Heart left ventricle (tissue), 16 donors: ENCODE results near the gene ATP6V0C. TPM values are rescaled to one million over a fixed set of nuclear protein-coding genes. Genes with fewer than 3 reads are reported as not detected.

Experiments
- ATAC-seq, 4 donors: fragments of 200-7000 bp; cut with Tn5 transposase; one replicate each; pipeline ENCODE4 v1.9.1; 2020 to 2022; ENCODE audit warnings: moderate library complexity in 4 of 4, mild to moderate bottlenecking in 3 of 4, moderate number of reproducible peaks in 1 of 4
- DNase-seq, 5 donors: peaks; one replicate each; pipeline ENCODE4 v3.0.0-alpha.2; 2020
- H3K27ac ChIP-seq, 12 donors: fragments of 200-600 bp; sonication (generic) in 4 of 12; one replicate each; pipeline versions ENCODE4 v1.5.0 to v1.8.0; 2016 to 2022; ENCODE audit warnings: mild to moderate bottlenecking in 2 of 12
- H3K27me3 ChIP-seq, 9 donors: fragments of 200-600 bp; sonication (generic) in 2 of 9; one replicate each; pipeline versions ENCODE4 v1.5.1 to v1.8.0; 2016 to 2022; ENCODE audit warnings: mild to moderate bottlenecking in 3 of 9
- H3K36me3 ChIP-seq, 9 donors: fragments of 200-600 bp; sonication (generic) in 2 of 9; one replicate each; pipeline versions ENCODE4 v1.5.0 to v1.8.0; 2018 to 2022; ENCODE audit warnings: mild to moderate bottlenecking in 2 of 9
- H3K4me1 ChIP-seq, 12 donors: fragments of 200-600 bp; sonication (generic) in 4 of 12; one replicate each; pipeline versions ENCODE4 v1.5.0 to v1.8.0; 2016 to 2022; ENCODE audit warnings: mild to moderate bottlenecking in 3 of 12
- H3K4me3 ChIP-seq, 12 donors: fragments of 200-600 bp; sonication (generic) in 4 of 12; one replicate each; pipeline versions ENCODE4 v1.5.0 to v1.8.0; 2017 to 2022; ENCODE audit warnings: mild to moderate bottlenecking in 9 of 12, moderate library complexity in 4 of 12
- H3K9me3 ChIP-seq, 12 donors: fragments of 200-600 bp; sonication (generic) in 4 of 12; one replicate each; pipeline versions ENCODE4 v1.5.0 to v1.8.0; 2016 to 2022; ENCODE audit warnings: mild to moderate bottlenecking in 1 of 12
- CTCF ChIP-seq, 12 donors: fragments of 200-600 bp; sonication (generic) in 4 of 12; IDR thresholded peaks; one replicate each; pipeline versions ENCODE4 v1.5.0 to v1.8.0; 2018 to 2022; ENCODE audit warnings: antibody characterized with exemption in 12 of 12, mild to moderate bottlenecking in 5 of 12
- POLR2A ChIP-seq, 2 donors: fragments of 450-650 bp; IDR thresholded peaks; one replicate each; pipeline ENCODE4 v1.6.1; 2017; ENCODE audit warnings: antibody characterized with exemption in 2 of 2, mild to moderate bottlenecking in 2 of 2, moderate library complexity in 2 of 2
- WGBS, 4 donors: extraction: QIAGEN DNeasy Blood & Tissue Kit in 2 of 4; methylation state at CpG; one replicate each; pipeline versions ENCODE4 v1.1.5 to v1.1.7; 2013 to 2018; 5-methylcytosine and 5-hydroxymethylcytosine counted together
- intact Hi-C, 10 donors: fragments of 100-400 bp; cut with DNase I; formaldehyde crosslinking; loops; one replicate each; pipeline versions ENCODE4 v1.11.1 to v1.14.2; 2022
- long read RNA-seq, 3 donors: library from polyadenylated mRNA; unstranded; transcript quantifications; one replicate each; pipeline ENCODE4 v2.0.0, GENCODE V29; 2020 to 2021
- polyA plus RNA-seq, 2 donors: library from polyadenylated mRNA; stranded (reverse); fragments of 200-250 nt; gene quantifications; one replicate each; pipeline ENCODE4 v1.2.3, GENCODE V29; 2013
- total RNA-seq, 9 donors: library from RNA; depleted of rRNA in 2 of 9; stranded (reverse); fragments of >200 nt in 2 of 9; fragmentation: NEBNext Ultra II Directional in 3 of 9; extraction: Animal tissue kit (Norgen Biotek cat#: 25700) in 3 of 9; gene quantifications; one replicate each; pipeline versions ENCODE4 v1.1.0 to v1.2.4, GENCODE V29; 2016 to 2023
- donor health status: ischemic (EF 13 %, LVEDD 7.1; RV severe dilation, severe dysfunction).
- donor health status: healthy with polysubstance abuse.
- donor health status: DM: no; HTN: yes; CAD: no.
- donor health status: DM: no; HTN: no; CAD: no.
- donor health status: ischemic (EF 25% LVEDD 6.9; RV normal size, moderate dysfunction).
- donor health status: ischemic (EF 25% LVEDD 5.7; RV mildly dilated, moderate dysfunction).
- donor health status: healthy.
- donor health status: DM: yes; HTN: yes; CAD: no.
- donor health status: ischemic (EF 35%, LVEDD 5.7; RV mildly dilated, moderate dysfunction).
- donor health status: nonischemic (EF 11% LVEDD 7.7; RV severe dilation, severe dysfunction).
- donor health status: DM: yes; HTN: yes; CAD: no.
- donor health status: PGD.
- donor health status: ischemic (EF 29% LVEDD 5.4; RV normal size, mild dysfunction).
- donor health status: nonischemic (EF 23%, LVEDD 6.1; RV moderate dilation, normal function).

The ATP6V0C gene
- total RNA-seq = 100 to 1,000 TPM in 7 of 9 donors, 10 to 100 TPM in 2; 61.6 to 209 (median 129) TPM
- 100 to 1,000 TPM; 132 to 232 TPM for polyA plus RNA-seq
- long read RNA-seq, donor 1, transcript ATP6V0C-201 (3 exons, 1,175 nt) = major isoform, 34 of 36 reads
- long read RNA-seq, donor 1, partial matches to known transcripts = 0 of 36 reads
- long read RNA-seq, donor 1, other reads (novel, unspliced or antisense) = 1 of 36 reads
- long read RNA-seq, donor 2, transcript ATP6V0C-201 (3 exons, 1,175 nt) = major isoform, 14 of 15 reads
- long read RNA-seq, donor 2, partial matches to known transcripts = 0 of 15 reads
- long read RNA-seq, donor 2, other reads (novel, unspliced or antisense) = 0 of 15 reads
- long read RNA-seq, donor 3, transcript ATP6V0C-201 (3 exons, 1,175 nt) = major isoform, 28 of 30 reads
- long read RNA-seq, donor 3, partial matches to known transcripts = 1 of 30 reads
- long read RNA-seq, donor 3, other reads (novel, unspliced or antisense) = 0 of 30 reads

DNA sequence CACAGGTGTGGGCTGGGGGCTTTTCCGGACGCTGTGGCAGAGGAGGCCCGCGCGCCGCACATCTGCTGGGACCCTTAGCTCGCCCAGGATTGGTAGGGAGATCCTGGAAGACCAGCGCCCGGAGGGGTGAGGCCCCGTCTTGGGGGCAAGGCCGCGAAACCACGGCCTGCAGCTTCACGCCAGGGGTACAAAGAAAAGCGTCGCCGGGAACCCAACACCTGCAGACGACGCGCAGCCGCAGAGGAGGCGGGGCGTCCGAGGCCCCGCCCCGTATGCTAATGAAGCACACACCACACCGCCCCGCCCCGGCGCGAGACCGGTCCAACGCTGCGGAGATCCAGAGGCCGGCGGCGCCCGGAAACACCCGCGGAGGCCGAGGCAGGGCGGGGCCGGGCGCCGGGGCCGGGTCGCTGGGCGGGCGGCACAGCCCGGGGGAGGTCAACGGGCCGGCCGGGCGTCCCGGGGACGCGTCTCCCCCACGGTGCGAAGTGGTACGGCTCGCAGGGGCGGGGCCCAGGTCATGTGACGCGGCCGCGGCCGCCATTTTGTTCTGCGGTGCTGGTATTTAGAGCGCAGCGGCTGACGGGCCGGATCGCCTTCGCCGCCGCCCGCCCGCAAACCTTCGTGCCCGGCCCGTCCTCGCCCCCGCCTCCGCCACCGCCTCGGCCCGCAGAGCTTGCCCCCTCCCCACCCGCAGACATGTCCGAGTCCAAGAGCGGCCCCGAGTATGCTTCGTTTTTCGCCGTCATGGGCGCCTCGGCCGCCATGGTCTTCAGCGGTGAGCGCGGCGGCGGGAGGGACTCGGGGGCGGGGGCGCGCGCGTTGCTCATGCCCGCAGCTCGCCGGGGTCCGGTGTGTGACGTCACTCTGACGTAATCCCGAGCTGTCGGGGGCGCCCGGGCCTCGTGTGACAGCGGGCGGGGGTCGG is at the start of gene ATP6V0C:
ATP6V0C (plus strand) TSS at position 548 of the 928 bp plus-strand sequence; CDS start at position 700, 152 bp downstream.
- TF ChIP-seq POLR2A (IDR thresholded peaks at IDR 0.05) = peak; percentile 10 to 90
- TF ChIP-seq CTCF (IDR thresholded peaks at IDR 0.05) = no peak

GRCh38 chr16:2464333-2464732 is 49.4 kb upstream of the ATP6V0C start:
- Histone ChIP-seq H3K36me3 (no peaks in the 10 kb centered on the region), H3K4me3 (no peak overlapping the region), H3K27me3 (peaks cover 0 to 23% (median 2%) of the 10 kb centered on the region in 9 donors), H3K27ac (no peak overlapping the region), H3K4me1 (peaks cover 2 to 35% (median 21%) of the 10 kb centered on the region in 12 donors), H3K9me3 (no peaks in the 10 kb centered on the region)
- WGBS, 4 donors = 77 to 92% (median 85%) methylated on average over 5 to 12 of the region's 12 CpGs
- TF ChIP-seq POLR2A (IDR thresholded peaks at IDR 0.05) (no peak), CTCF (IDR thresholded peaks at IDR 0.05) (no peak)
- DNase-seq (no peak), ATAC-seq (no peak)
- intact Hi-C loops = no loop called here

More for the DNA sequence above, at the start of gene ATP6V0C:
- intact Hi-C loops = loop anchor here in 2 of 10 donors (1.0 to 10.0 kb wide), 2 partner anchors 24 to 249 kb away; partner anchors contain the start of gene RNPS1 (in 1 of the 2)
- no peaks in the 10 kb centered on the region for H3K9me3 ChIP-seq
- H3K36me3 ChIP-seq = peaks cover 0 to 5% (median 0%) of the 10 kb centered on the region in 9 donors
- ATAC-seq (peak; percentile 71 to 90 (median 88)), DNase-seq (peak; percentile 91 to 96 (median 92))
- peaks cover 11 to 80% (median 44%) of the 10 kb centered on the region in 12 donors for H3K4me1 ChIP-seq
- no peaks in the 10 kb centered on the region for H3K27me3 ChIP-seq
- WGBS, 4 donors = 1 to 6% (median 3%) methylated on average over 22 to 122 of the region's 122 CpGs
- H3K27ac ChIP-seq = peak within 1 kb of the TSS; percentile 93 to 99 (median 95)
- peak within 1 kb of the TSS; percentile 87 to 100 (median 96) for H3K4me3 ChIP-seq

GRCh38 chr16:2465653-2466415 is 47.9 kb upstream of the ATP6V0C start:
- H3K36me3 ChIP-seq = no peaks in the 10 kb centered on the region
- no peak overlapping the region for H3K4me3 ChIP-seq
- ATAC-seq = no peak
- TF ChIP-seq CTCF (IDR thresholded peaks at IDR 0.05) = peak in 1 of 12 donors; percentile 11
- no peak for TF ChIP-seq POLR2A (IDR thresholded peaks at IDR 0.05)
- H3K4me1 ChIP-seq = peaks cover 2 to 32% (median 18%) of the 10 kb centered on the region in 12 donors
- peaks cover 0 to 38% (median 8%) of the 10 kb centered on the region in 9 donors for H3K27me3 ChIP-seq
- 85 to 89% (median 88%) methylated on average over 10 to 12 of the region's 12 CpGs for WGBS, 4 donors
- no peaks in the 10 kb centered on the region for H3K9me3 ChIP-seq
- H3K27ac ChIP-seq = no peak overlapping the region
- no peak for DNase-seq
- intact Hi-C loops = no loop called here
